Stimulated activated CD8-positive, alpha-beta memory T cell treated with anti-CD3 and anti-CD28 coated beads, Interleukin-15, amount 100 ng/mL, for 24 hours (primary cell): ENCODE measurements around the gene LRRC4C.

ENCODE experiments used
- DNase-seq: peaks from one replicate; pipeline ENCODE4 v3.0.0-alpha.2; 2020; ENCODE audit warnings: low read depth

LRRC4C gene

GRCh38 chr11:41414771-41415440 is 44.5 kb downstream of the LRRC4C start:
- DNase-seq, result no peak

GRCh38 chr11:41413843-41414242 is 45.6 kb downstream of the LRRC4C start:
- no peak for DNase-seq

- DNase-seq, result no peak
Observed at GRCh38 chr11:41405812-41406211, 53.6 kb downstream of the LRRC4C start.

- DNase-seq, result no peak
Observed at GRCh38 chr11:41404109-41404508, 55.3 kb downstream of the LRRC4C start.

- DNase-seq, result no peak
Observed at GRCh38 chr11:41403458-41403857, 56.0 kb downstream of the LRRC4C start.

GRCh38 chr11:41400819-41401382 is 58.6 kb downstream of the LRRC4C start:
- DNase-seq, result no peak

GRCh38 chr11:41400124-41400523 is 59.3 kb downstream of the LRRC4C start:
- no peak for DNase-seq

- DNase-seq, result no peak
Observed at GRCh38 chr11:41399323-41399722, 60.1 kb downstream of the LRRC4C start.

GRCh38 chr11:41398175-41398574 is 61.3 kb downstream of the LRRC4C start:
- DNase-seq, result no peak

GRCh38 chr11:41394521-41395195 is 64.8 kb downstream of the LRRC4C start:
- no peak for DNase-seq

GRCh38 chr11:41392596-41392995 is 66.9 kb downstream of the LRRC4C start:
- DNase-seq, result no peak

GRCh38 chr11:41389623-41390130 is 69.8 kb downstream of the LRRC4C start:
- DNase-seq, result no peak

- no peak for DNase-seq
Observed at GRCh38 chr11:41384329-41384728, 75.1 kb downstream of the LRRC4C start.

- no peak for DNase-seq
Observed at GRCh38 chr11:41383768-41384167, 75.7 kb downstream of the LRRC4C start.

- no peak for DNase-seq
Observed at GRCh38 chr11:41382927-41383326, 76.5 kb downstream of the LRRC4C start.

- DNase-seq, result no peak
Observed at GRCh38 chr11:41379084-41379483, 80.4 kb downstream of the LRRC4C start.

- no peak for DNase-seq
Observed at GRCh38 chr11:41377709-41378394, 81.6 kb downstream of the LRRC4C start.

- DNase-seq, result no peak
Observed at GRCh38 chr11:41351825-41352224, 107.6 kb downstream of the LRRC4C start.

GRCh38 chr11:41346042-41346441 is 113.4 kb downstream of the LRRC4C start:
- DNase-seq, result no peak

GRCh38 chr11:41334007-41334933 is 125.2 kb downstream of the LRRC4C start:
- DNase-seq, result no peak

GRCh38 chr11:41333357-41333756 is 126.1 kb downstream of the LRRC4C start:
- DNase-seq, result no peak

- no peak for DNase-seq
Observed at GRCh38 chr11:41328324-41328723, 131.1 kb downstream of the LRRC4C start.
